ENCODE measurements around the gene ABI1.

The ABI1 gene

DNA sequence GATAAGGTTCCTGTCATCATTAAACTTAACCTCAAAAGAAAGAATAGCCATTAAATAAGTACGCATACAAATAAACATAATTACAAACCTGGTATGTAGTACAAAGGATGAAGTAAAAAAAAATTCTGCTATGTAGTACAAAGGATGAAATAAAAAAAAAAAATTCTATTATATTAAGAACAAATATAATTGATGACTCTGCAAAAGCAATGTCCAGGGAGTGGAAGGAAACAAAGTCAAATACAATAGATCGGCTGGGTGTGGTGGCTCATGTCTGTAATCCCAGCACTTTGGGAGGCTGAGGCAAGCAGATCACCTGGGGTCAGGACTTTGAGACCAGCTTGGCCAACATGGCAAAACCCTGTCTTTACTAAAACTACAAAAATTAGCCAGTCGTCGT, 56.9 kb downstream of the ABI1 start:
- peaks cover 2% of the 10 kb centered on the region; the same call in 1 of the 2 replicates for H3K4me1 ChIP-seq (ENCODE audit: control insufficient read depth, insufficient read depth, low read length)
- no peak overlapping the region for H3K27ac ChIP-seq (ENCODE audit: low read length)
- H3K9me3 ChIP-seq (ENCODE audit: control insufficient read depth, insufficient read depth, low read length) = no peaks in the 10 kb centered on the region

GRCh38 chr10:26802527-26802926, 58.2 kb downstream of the ABI1 start:
- Histone ChIP-seq H3K27ac (ENCODE audit: low read length) (no peak overlapping the region), H3K4me3 (ENCODE audit: low read length) (no peak overlapping the region), H3K27me3 (ENCODE audit: control insufficient read depth, insufficient read depth, low read length) (no peaks in the 10 kb centered on the region), H3K9me3 (ENCODE audit: control insufficient read depth, insufficient read depth, low read length) (no peaks in the 10 kb centered on the region), H3K4me1 (ENCODE audit: control insufficient read depth, insufficient read depth, low read length) (peaks cover 2% of the 10 kb centered on the region; the same call in 1 of the 2 replicates), H3K36me3 (ENCODE audit: control insufficient read depth, insufficient read depth, low read length) (no peaks in the 10 kb centered on the region)
- no peak for DNase-seq (ENCODE audit: low read depth, low spot score)
- WGBS (ENCODE audit: insufficient coverage, insufficient read length) = no CpG with 5 or more reads among the region's 3 CpGs

More for the DNA sequence above, 56.9 kb downstream of the ABI1 start:
- Histone ChIP-seq H3K27me3 (ENCODE audit: control insufficient read depth, insufficient read depth, low read length) (no peaks in the 10 kb centered on the region), H3K36me3 (ENCODE audit: control insufficient read depth, insufficient read depth, low read length) (no peaks in the 10 kb centered on the region), H3K4me3 (ENCODE audit: low read length) (no peak overlapping the region)
- WGBS (ENCODE audit: insufficient coverage, insufficient read length) = no CpG with 5 or more reads among the region's 4 CpGs
- DNase-seq (ENCODE audit: low read depth, low spot score) = no peak

DNA sequence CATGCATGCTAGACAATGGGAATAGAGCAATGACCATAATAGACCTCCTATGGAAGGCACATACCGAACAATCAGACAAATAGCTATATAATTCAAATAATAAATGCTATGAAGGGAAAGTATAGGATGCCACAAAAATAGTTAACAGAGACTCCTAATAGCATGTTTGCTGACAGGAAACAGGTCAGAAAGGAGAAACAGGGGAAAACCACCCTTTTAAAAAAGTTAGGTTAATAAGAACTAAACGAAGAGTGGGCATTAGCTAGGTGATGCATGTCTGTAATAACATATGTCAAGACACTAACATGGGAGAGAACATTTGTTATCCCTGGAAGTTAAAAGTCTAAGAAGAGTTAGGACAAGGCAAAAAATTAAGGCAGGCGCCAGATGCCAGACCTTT, 58.9 kb downstream of the ABI1 start:
- Histone ChIP-seq H3K4me3 (ENCODE audit: low read length) (no peak overlapping the region), H3K9me3 (ENCODE audit: control insufficient read depth, insufficient read depth, low read length) (no peaks in the 10 kb centered on the region), H3K4me1 (ENCODE audit: control insufficient read depth, insufficient read depth, low read length) (peaks cover 2% of the 10 kb centered on the region; the same call in 1 of the 2 replicates), H3K36me3 (ENCODE audit: control insufficient read depth, insufficient read depth, low read length) (no peaks in the 10 kb centered on the region), H3K27me3 (ENCODE audit: control insufficient read depth, insufficient read depth, low read length) (no peaks in the 10 kb centered on the region), H3K27ac (ENCODE audit: low read length) (no peak overlapping the region)
- WGBS (ENCODE audit: insufficient coverage, insufficient read length) = no CpG with 5 or more reads among the region's 3 CpGs
- no peak for DNase-seq (ENCODE audit: low read depth, low spot score)

- Histone ChIP-seq H3K4me3 (ENCODE audit: low read length) (no peak overlapping the region), H3K9me3 (ENCODE audit: control insufficient read depth, insufficient read depth, low read length) (no peaks in the 10 kb centered on the region), H3K4me1 (ENCODE audit: control insufficient read depth, insufficient read depth, low read length) (peaks cover 2% of the 10 kb centered on the region; the same call in 1 of the 2 replicates), H3K27ac (ENCODE audit: low read length) (no peak overlapping the region), H3K27me3 (ENCODE audit: control insufficient read depth, insufficient read depth, low read length) (no peaks in the 10 kb centered on the region), H3K36me3 (ENCODE audit: control insufficient read depth, insufficient read depth, low read length) (no peaks in the 10 kb centered on the region)
- no CpG with 5 or more reads among the region's 8 CpGs for WGBS (ENCODE audit: insufficient coverage, insufficient read length)
- DNase-seq (ENCODE audit: low read depth, low spot score) = no peak
Observed at GRCh38 chr10:26801274-26801673, 59.5 kb downstream of the ABI1 start.

- Histone ChIP-seq H3K9me3 (ENCODE audit: control insufficient read depth, insufficient read depth, low read length) (no peaks in the 10 kb centered on the region), H3K4me1 (ENCODE audit: control insufficient read depth, insufficient read depth, low read length) (peaks cover 2% of the 10 kb centered on the region; the same call in 1 of the 2 replicates)
- WGBS (ENCODE audit: insufficient coverage, insufficient read length) = no CpG with 5 or more reads among the region's 7 CpGs
Observed at GRCh38 chr10:26800468-26800867, 60.3 kb downstream of the ABI1 start.

DNA sequence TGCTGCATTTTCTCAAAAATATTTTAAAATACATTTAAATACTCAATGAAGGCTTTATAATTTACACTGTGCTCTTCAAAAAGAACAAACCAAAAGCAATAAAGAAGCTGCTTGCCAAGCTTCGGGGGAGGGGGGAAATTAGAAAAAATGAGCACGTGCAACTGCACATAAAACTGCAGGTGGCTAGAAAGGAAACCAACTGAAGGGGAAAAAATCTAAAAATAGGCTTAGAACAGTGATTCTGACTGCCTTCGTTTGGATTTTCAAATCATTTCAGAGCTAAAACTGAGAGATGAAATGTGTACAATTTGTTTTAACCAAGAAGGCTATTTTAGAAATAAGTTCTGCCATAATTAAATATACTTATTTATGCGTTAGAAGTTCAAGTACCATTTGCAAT, 61.4 kb downstream of the ABI1 start:
- Histone ChIP-seq H3K27me3 (ENCODE audit: control insufficient read depth, insufficient read depth, low read length) (no peaks in the 10 kb centered on the region), H3K4me3 (ENCODE audit: low read length) (no peak overlapping the region), H3K36me3 (ENCODE audit: control insufficient read depth, insufficient read depth, low read length) (no peaks in the 10 kb centered on the region), H3K27ac (ENCODE audit: low read length) (no peak overlapping the region), H3K4me1 (ENCODE audit: control insufficient read depth, insufficient read depth, low read length) (peaks cover 2% of the 10 kb centered on the region; the same call in 1 of the 2 replicates), H3K9me3 (ENCODE audit: control insufficient read depth, insufficient read depth, low read length) (no peaks in the 10 kb centered on the region)
- DNase-seq (ENCODE audit: low read depth, low spot score) = no peak
- no CpG with 5 or more reads among the region's 4 CpGs for WGBS (ENCODE audit: insufficient coverage, insufficient read length)

More at GRCh38 chr10:26800468-26800867, 60.3 kb downstream of the ABI1 start:
- no peak overlapping the region for H3K27ac ChIP-seq (ENCODE audit: low read length)
- H3K4me3 ChIP-seq (ENCODE audit: low read length) = no peak overlapping the region
- no peaks in the 10 kb centered on the region for H3K36me3 ChIP-seq (ENCODE audit: control insufficient read depth, insufficient read depth, low read length)
- H3K27me3 ChIP-seq (ENCODE audit: control insufficient read depth, insufficient read depth, low read length) = no peaks in the 10 kb centered on the region
- DNase-seq (ENCODE audit: low read depth, low spot score) = no peak

DNA sequence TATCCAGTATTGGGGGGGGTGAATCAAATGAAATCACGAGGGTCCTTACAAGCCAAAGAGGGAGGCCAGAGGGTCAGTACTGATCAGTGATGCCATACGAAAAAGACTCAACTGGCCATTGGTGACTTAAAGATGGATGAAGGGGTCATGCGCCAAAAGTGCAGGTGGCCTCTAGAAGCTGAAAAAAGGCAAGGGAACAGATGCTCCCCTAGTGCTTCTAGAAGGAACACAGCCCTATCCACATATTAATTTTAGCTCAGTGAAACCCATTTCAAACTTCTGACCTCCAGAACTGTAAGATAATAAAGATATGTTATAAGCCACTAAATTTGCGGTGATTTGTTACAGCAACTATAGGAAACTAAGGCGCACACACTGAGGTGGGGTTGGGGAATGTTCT, 62.5 kb downstream of the ABI1 start:
- no peaks in the 10 kb centered on the region for H3K9me3 ChIP-seq (ENCODE audit: control insufficient read depth, insufficient read depth, low read length)
- no peaks in the 10 kb centered on the region for H3K36me3 ChIP-seq (ENCODE audit: control insufficient read depth, insufficient read depth, low read length)
- no peaks in the 10 kb centered on the region for H3K27me3 ChIP-seq (ENCODE audit: control insufficient read depth, insufficient read depth, low read length)
- DNase-seq (ENCODE audit: low read depth, low spot score) = no peak
- no peak overlapping the region for H3K4me3 ChIP-seq (ENCODE audit: low read length)
- H3K27ac ChIP-seq (ENCODE audit: low read length) = no peak overlapping the region
- WGBS (ENCODE audit: insufficient coverage, insufficient read length) = no CpG with 5 or more reads among the region's 5 CpGs
- H3K4me1 ChIP-seq (ENCODE audit: control insufficient read depth, insufficient read depth, low read length) = peaks cover 2% of the 10 kb centered on the region; the same call in 1 of the 2 replicates

GRCh38 chr10:26797340-26797739, 63.4 kb downstream of the ABI1 start:
- Histone ChIP-seq H3K36me3 (ENCODE audit: control insufficient read depth, insufficient read depth, low read length) (no peaks in the 10 kb centered on the region), H3K4me3 (ENCODE audit: low read length) (no peak overlapping the region), H3K27ac (ENCODE audit: low read length) (no peak overlapping the region), H3K27me3 (ENCODE audit: control insufficient read depth, insufficient read depth, low read length) (no peaks in the 10 kb centered on the region), H3K9me3 (ENCODE audit: control insufficient read depth, insufficient read depth, low read length) (no peaks in the 10 kb centered on the region), H3K4me1 (ENCODE audit: control insufficient read depth, insufficient read depth, low read length) (no peaks in the 10 kb centered on the region; the same call in 1 of the 2 replicates)
- WGBS (ENCODE audit: insufficient coverage, insufficient read length) = no CpG with 5 or more reads among the region's 2 CpGs
- DNase-seq (ENCODE audit: low read depth, low spot score) = no peak

- no CpG with 5 or more reads among the region's 2 CpGs for WGBS (ENCODE audit: insufficient coverage, insufficient read length)
- H3K4me1 ChIP-seq (ENCODE audit: control insufficient read depth, insufficient read depth, low read length) = no peaks in the 10 kb centered on the region
Observed at GRCh38 chr10:26792758-26793495, 67.8 kb downstream of the ABI1 start.

GRCh38 chr10:26790221-26790995, 70.3 kb downstream of the ABI1 start:
- Histone ChIP-seq H3K4me1 (ENCODE audit: control insufficient read depth, insufficient read depth, low read length) (no peaks in the 10 kb centered on the region), H3K27me3 (ENCODE audit: control insufficient read depth, insufficient read depth, low read length) (no peaks in the 10 kb centered on the region), H3K36me3 (ENCODE audit: control insufficient read depth, insufficient read depth, low read length) (no peaks in the 10 kb centered on the region), H3K9me3 (ENCODE audit: control insufficient read depth, insufficient read depth, low read length) (no peaks in the 10 kb centered on the region), H3K4me3 (ENCODE audit: low read length) (no peak overlapping the region), H3K27ac (ENCODE audit: low read length) (no peak overlapping the region)
- no peak for DNase-seq (ENCODE audit: low read depth, low spot score)
- WGBS (ENCODE audit: insufficient coverage, insufficient read length) = no CpG with 5 or more reads among the region's 4 CpGs

More at GRCh38 chr10:26792758-26793495, 67.8 kb downstream of the ABI1 start:
- Histone ChIP-seq H3K9me3 (ENCODE audit: control insufficient read depth, insufficient read depth, low read length) (no peaks in the 10 kb centered on the region), H3K27ac (ENCODE audit: low read length) (no peak overlapping the region), H3K4me3 (ENCODE audit: low read length) (no peak overlapping the region), H3K27me3 (ENCODE audit: control insufficient read depth, insufficient read depth, low read length) (no peaks in the 10 kb centered on the region), H3K36me3 (ENCODE audit: control insufficient read depth, insufficient read depth, low read length) (no peaks in the 10 kb centered on the region)
- DNase-seq (ENCODE audit: low read depth, low spot score) = no peak
